HepG2 (cell line): ENCODE data around the gene KCTD5. TPM values are rescaled to one million over a fixed set of nuclear protein-coding genes. Genes with fewer than 3 reads are reported as not detected.
"Not testable (repeated sequence)": the region's sequence is repeated elsewhere in the genome, so short reads cannot be mapped to it uniquely, and the experiment has no call there.

Experiments
- ATAC-seq: fragments of 200-7000 bp; cut with Tn5 transposase; 3 replicates; pipeline ENCODE4 v1.9.1; 2020; ENCODE audit warnings: mild to moderate bottlenecking, moderate library complexity
- BruUV-seq: library from RNA; stranded (reverse); fragments of 400-500 nt; replicated peaks from 2 replicates; lab custom pipeline; 2021; lab: Mats Ljungman, UMichigan
- CTCF ChIA-PET: fragments of 300-600 bp; formaldehyde crosslinking; extraction: SDS; loops from one replicate; lab custom pipeline; 2021; ENCODE audit warnings: low total read pairs, inconsistent platforms, low intra/inter-chr PET ratio; lab: Yijun Ruan, JAX
- POLR2A ChIA-PET: fragments of 350-600 bp; sonication (Branson Sonifier 250); formaldehyde crosslinking; loops from one replicate; lab custom pipeline; 2020; ENCODE audit warnings: antibody characterized with exemption, inconsistent platforms; lab: Yijun Ruan, JAX
- DNase-seq: peaks from one replicate; pipeline ENCODE4 v3.0.0-alpha.2; 2015; ENCODE audit warnings: low spot score
- FAIRE-seq: peaks from 3 replicates; lab custom pipeline; 2011; peaks lifted over from hg19 to GRCh38; lab: Jason Lieb, UNC
- H2AFZ ChIP-seq: one replicate; pipeline ENCODE4 v1.6.1; 2011; ENCODE audit warnings: low read length, inconsistent platforms
- H3K27ac ChIP-seq: fragments of 300-600 bp; 3 replicates; pipeline ENCODE4 v1.8.0; 2011; ENCODE audit warnings: mixed run types, mild to moderate bottlenecking, mixed read lengths, low read length, inconsistent platforms; ENCODE audit not compliant: insufficient read depth; ENCODE audit errors: extremely low read length
- H3K27me3 ChIP-seq, 2 experiments: fragments of 200-600 bp in 1 of 2; 2 replicates in 1 of 2; 3 replicates in 1 of 2; pipeline versions ENCODE4 v1.6.0 to v1.8.0; 2011; ENCODE audit warnings: low read length in 2 of 2, mild to moderate bottlenecking in 2 of 2, moderate library complexity in 2 of 2, inconsistent platforms in 1 of 2; ENCODE audit not compliant: insufficient read depth in 2 of 2, control insufficient read depth in 1 of 2
- H3K36me3 ChIP-seq, 2 experiments: fragments of 200-600 bp in 1 of 2; replicated peaks in 1 of 2; 2 replicates in 1 of 2; 3 replicates in 1 of 2; pipeline versions ENCODE4 v1.5.1 to v1.8.0; 2011; ENCODE audit warnings: low read length in 2 of 2, inconsistent platforms in 1 of 2; ENCODE audit not compliant: insufficient read depth in 2 of 2, control insufficient read depth in 1 of 2
- H3K4me1 ChIP-seq: 2 replicates; pipeline ENCODE4 v1.5.1; 2012; ENCODE audit warnings: low read length, inconsistent platforms; ENCODE audit not compliant: insufficient read depth
- H3K4me2 ChIP-seq: 2 replicates; pipeline ENCODE4 v1.6.0; 2011; ENCODE audit warnings: low read depth, low read length, inconsistent platforms
- H3K4me3 ChIP-seq, 3 experiments: fragments of 200-600 bp in 1 of 3; sonication (generic), shearing (Covaris generic) in 1 of 3; replicated peaks in 1 of 3; 2 replicates each; pipeline ENCODE4 v1.5.1; 2011 to 2016; ENCODE audit warnings: low read length in 3 of 3, inconsistent platforms in 2 of 3, low read depth in 2 of 3, mild to moderate bottlenecking in 2 of 3, control low read depth in 1 of 3, mixed read lengths in 1 of 3; ENCODE audit not compliant: insufficient read depth in 1 of 3
- H3K79me2 ChIP-seq: one replicate; pipeline ENCODE4 v1.6.1; 2011; ENCODE audit warnings: low read length, inconsistent platforms; ENCODE audit not compliant: insufficient read depth
- H3K9ac ChIP-seq: 2 replicates; pipeline ENCODE4 v1.6.0; 2011; ENCODE audit warnings: mild to moderate bottlenecking, low read depth, low read length, inconsistent platforms; ENCODE audit not compliant: insufficient read depth
- H3K9me3 ChIP-seq: 2 replicates; pipeline ENCODE4 v1.5.1; 2012; ENCODE audit warnings: mild to moderate bottlenecking, low read length
- H4K20me1 ChIP-seq: 2 replicates; pipeline ENCODE4 v1.6.0; 2011; ENCODE audit warnings: inconsistent platforms, mild to moderate bottlenecking, low read length, moderate library complexity; ENCODE audit not compliant: insufficient read depth
- DMAP1 ChIP-seq: IDR thresholded peaks from 2 replicates; pipeline ENCODE4 v1.6.1; 2016
- MATR3 ChIP-seq: sonication (generic); formaldehyde crosslinking; IDR thresholded peaks from 2 replicates; pipeline ENCODE4 v1.4.0; 2020; ENCODE audit warnings: missing genetic modification reagents
- ZFAT ChIP-seq: sonication (generic); formaldehyde crosslinking; conservative IDR thresholded peaks from 2 replicates; pipeline ENCODE4 v1.8.1; 2023; ENCODE audit warnings: missing genetic modification reagents, inconsistent platforms
- ZNF333 ChIP-seq: sonication (generic); formaldehyde crosslinking; IDR thresholded peaks from 2 replicates; pipeline ENCODE4 v1.4.0; 2020; ENCODE audit warnings: mild to moderate bottlenecking, missing genetic modification reagents, borderline replicate concordance
- ZNF607 ChIP-seq: sonication (generic); formaldehyde crosslinking; IDR thresholded peaks from 2 replicates; pipeline ENCODE4 v1.5.1; 2020; ENCODE audit warnings: missing genetic modification reagents, mild to moderate bottlenecking, borderline replicate concordance
- ZNF629 ChIP-seq: sonication (generic); formaldehyde crosslinking; conservative IDR thresholded peaks from 2 replicates; pipeline ENCODE4 v1.5.0; 2020; ENCODE audit warnings: missing genetic modification reagents
- WGBS: methylation state at CpG from one replicate; pipeline ENCODE4 v1.1.6; 2017; ENCODE audit warnings: low lambda C conversion rate; 5-methylcytosine and 5-hydroxymethylcytosine counted together
- in situ Hi-C: cut with HindIII; loops from 2 replicates; pipeline ENCODE4 v1.10.0; 2017; ENCODE audit warnings: low pct_unique_long_range_greater_than_20kb; ENCODE audit not compliant: extremely low pct_ligation_motif_present
- intact Hi-C: fragments of 100-400 bp; cut with micrococcal nuclease; formaldehyde crosslinking; loops from one replicate; pipeline ENCODE4 v1.10.0; 2022; ENCODE audit not compliant: unreplicated experiment
- polyA plus RNA-seq, 8 experiments: library from polyadenylated mRNA; depleted of rRNA in 3 of 8; stranded (reverse) in 7 of 8; unstranded in 1 of 8; fragments of >200 nt; fragmentation: Illumina TruSeq in 4 of 8; extraction: Trizol in 4 of 8; gene quantifications; 2 replicates each; pipeline versions ENCODE4 v1.2.1 to v1.2.3, GENCODE V29; 2011 to 2016; ENCODE audit warnings: low read depth in 4 of 8, missing spikeins in 1 of 8, mixed read lengths in 1 of 8; ENCODE audit not compliant: insufficient read depth in 1 of 8
- total RNA-seq, 5 experiments: library from RNA; depleted of rRNA; stranded (reverse); fragments of >200 nt; fragmentation: Illumina TruSeq; extraction: Trizol; gene quantifications; 2 replicates each; pipeline ENCODE4 v1.2.3, GENCODE V29; 2016; ENCODE audit warnings: low read depth in 1 of 5

Gene KCTD5
- total and polyA plus RNA-seq, 2 of the 13 experiments (the other 11 are each of a cell fraction or from before 2014, with no cell fraction given), result 25.4 to 29.8 TPM

DNA sequence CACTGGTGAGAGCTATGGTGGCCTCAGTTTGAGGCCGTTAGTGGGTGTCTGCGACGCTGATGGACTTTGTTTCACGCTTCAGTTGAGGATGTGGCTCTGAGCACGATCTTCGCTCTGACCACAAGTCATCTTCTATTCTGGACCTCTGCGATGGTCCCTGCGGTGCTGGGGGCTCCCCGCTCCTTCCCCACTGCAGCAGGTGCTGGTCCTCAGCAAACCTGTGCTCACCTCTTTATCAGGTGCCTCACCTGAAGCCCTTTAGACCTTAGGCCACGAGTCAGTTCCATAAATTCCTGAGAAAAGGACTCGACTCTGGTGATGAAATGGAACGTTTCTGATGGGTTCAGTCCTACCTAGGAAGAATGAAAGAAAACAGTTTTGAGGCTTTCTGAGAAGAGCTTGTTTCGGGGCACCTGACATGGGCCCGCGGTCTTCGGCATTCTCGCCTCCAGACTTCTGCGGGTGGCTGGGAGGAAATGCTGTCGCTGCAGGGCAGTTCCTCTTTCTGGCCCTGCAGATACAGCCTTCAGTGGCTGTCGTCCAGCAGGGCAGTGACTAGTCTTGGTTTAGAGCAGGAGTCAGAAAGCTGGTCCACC lies 4.7 kb downstream of the KCTD5 start (continued):
- TF ChIP-seq MATR3 (CRISPR knock-in tag), result no peak
- no peak for TF ChIP-seq DMAP1 (CRISPR knock-in tag)
- TF ChIP-seq ZNF607, result no peak
- TF ChIP-seq ZNF333, result no peak
- TF ChIP-seq ZFAT (CRISPR knock-in tag), result no peak

- Histone ChIP-seq H3K9me3 (no peaks in the 10 kb centered on the region), H4K20me1 (peaks cover 6% of the 10 kb centered on the region; the same call in 1 of the 2 replicates), H2AFZ (no peak overlapping the region), H3K4me3 (no peak overlapping the region), H3K36me3 (peaks cover 4 to 15% of the 10 kb centered on the region in 2 experiments; a peak in 1 of 5 replicates), H3K79me2 (peaks cover 23% of the 10 kb centered on the region), H3K27ac (no peak overlapping the region), H3K4me1 (0 out of 2 replicates have a peak, but pooled peaks cover 5% of the 10 kb centered on the region), H3K9ac (no peak overlapping the region), H3K4me2 (no peak overlapping the region), H3K27me3 (no peaks in the 10 kb centered on the region)
- ChIA-PET POLR2A (no interaction called here), CTCF (no interaction called here)
- DNase-seq (no peak), FAIRE-seq (no peak), ATAC-seq (no peak)
- 98% methylated on average over 14 of the region's 19 CpGs for WGBS
- intact Hi-C loops, result no loop called here
- BruUV-seq, result no TSS peak
- in situ Hi-C loops, result no loop called here
- TF ChIP-seq ZNF629 (CRISPR knock-in tag), result no peak
Observed at GRCh38 chr16:2687531-2688308, 5.4 kb downstream of the KCTD5 start.

DNA sequence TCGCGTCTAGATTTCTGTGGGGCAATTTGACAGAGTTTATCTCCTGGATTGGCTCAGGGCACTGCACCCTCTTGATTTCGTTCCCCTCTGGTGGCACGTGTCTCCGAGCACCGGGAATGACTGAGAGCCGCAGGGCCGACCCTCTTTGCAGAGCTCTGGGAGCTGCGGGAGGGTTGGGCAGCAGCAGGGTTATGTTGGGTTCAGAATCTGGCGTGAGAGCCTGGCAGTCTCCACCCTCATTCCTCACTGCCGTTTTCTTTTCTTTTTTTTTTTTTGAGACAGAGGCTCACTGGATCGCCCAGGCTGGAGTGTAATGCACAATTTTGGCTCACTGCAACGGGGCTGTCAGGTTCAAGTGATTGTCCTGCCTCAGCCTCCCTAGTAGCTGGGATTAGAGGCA lies 7.1 kb downstream of the KCTD5 start:
- H3K79me2 ChIP-seq, result peaks cover 17% of the 10 kb centered on the region
- H3K4me3 ChIP-seq, POLR2A ChIA-PET, H3K4me2 ChIP-seq, H3K27ac ChIP-seq, ATAC-seq, H4K20me1 ChIP-seq, DNase-seq, H3K4me1 ChIP-seq, H3K9me3 ChIP-seq, H3K27me3 ChIP-seq, BruUV-seq, FAIRE-seq, in situ Hi-C loops, CTCF ChIA-PET, intact Hi-C loops, H3K9ac ChIP-seq, H2AFZ ChIP-seq: not testable (repeated sequence)
- peaks cover 4 to 15% of the 10 kb centered on the region in 2 experiments; a peak in 1 of 5 replicates for H3K36me3 ChIP-seq
- WGBS, result 94% methylated on average over 5 of the region's 13 CpGs
